DMS153 treated with DMSO at 0.1 percent for 48 hours (cell line): ENCODE measurements around the gene UBASH3B.

Experiments
- DNase-seq: peaks from one replicate; lab custom pipeline; 2025; ENCODE audit not compliant: unreplicated experiment; lab: John Stamatoyannopoulos, UW

UBASH3B gene

GRCh38 chr11:122731500-122731913 is 76.0 kb downstream of the UBASH3B start:
- no peak for DNase-seq

GRCh38 chr11:122732342-122733315 is 77.1 kb downstream of the UBASH3B start:
- no peak for DNase-seq

DNA sequence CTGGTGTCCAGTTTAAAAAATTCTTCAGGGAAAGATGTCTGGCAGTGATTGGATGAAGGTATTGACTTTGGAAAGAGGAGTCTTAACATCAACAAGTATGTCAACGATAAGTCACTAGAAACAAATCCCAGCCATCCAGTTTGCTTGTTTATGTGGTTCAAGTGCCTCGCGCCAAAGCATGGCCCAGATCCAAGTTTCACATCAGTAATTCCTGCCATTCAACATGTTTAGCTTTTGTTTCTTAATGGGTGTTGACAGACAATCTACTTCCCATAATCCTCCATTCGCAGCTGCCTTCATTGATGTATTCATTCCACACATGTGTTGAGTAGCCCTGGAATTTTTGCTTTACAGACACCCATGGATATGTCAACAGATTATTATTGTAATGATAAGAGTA is 77.8 kb downstream of the UBASH3B start:
- DNase-seq = peak; percentile 64

DNA sequence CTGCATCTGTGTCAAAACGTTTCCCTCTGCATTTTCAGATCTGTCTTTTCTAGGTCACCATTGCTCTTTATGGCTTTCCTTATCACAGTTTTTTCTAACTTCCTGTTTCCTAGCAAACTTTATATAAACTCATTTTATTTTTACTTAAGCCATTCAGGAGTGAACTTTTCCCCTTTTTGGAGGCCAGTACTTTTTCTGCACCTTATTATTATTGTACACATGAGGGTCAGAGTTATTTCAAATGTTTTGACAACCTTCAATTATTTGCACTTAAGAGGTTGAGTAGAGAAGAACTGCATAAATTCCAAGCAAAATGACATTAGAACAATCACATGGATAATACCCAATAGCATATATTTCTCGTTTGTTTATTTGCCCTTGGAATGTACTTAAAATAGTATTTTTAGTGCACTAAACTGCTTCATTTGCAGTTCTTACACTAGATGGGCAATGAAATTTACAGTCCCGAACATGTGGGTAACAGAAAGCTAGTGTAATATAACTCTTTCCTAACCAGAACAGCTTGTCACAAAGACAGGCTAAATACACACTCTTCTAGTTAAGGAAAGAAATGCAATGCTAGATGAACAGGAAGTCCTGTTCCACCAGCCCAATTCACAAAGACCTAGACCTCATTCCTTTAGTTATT is 79.5 kb downstream of the UBASH3B start:
- DNase-seq = no peak

GRCh38 chr11:122737951-122738693 is 82.6 kb downstream of the UBASH3B start:
- DNase-seq = no peak

DNA sequence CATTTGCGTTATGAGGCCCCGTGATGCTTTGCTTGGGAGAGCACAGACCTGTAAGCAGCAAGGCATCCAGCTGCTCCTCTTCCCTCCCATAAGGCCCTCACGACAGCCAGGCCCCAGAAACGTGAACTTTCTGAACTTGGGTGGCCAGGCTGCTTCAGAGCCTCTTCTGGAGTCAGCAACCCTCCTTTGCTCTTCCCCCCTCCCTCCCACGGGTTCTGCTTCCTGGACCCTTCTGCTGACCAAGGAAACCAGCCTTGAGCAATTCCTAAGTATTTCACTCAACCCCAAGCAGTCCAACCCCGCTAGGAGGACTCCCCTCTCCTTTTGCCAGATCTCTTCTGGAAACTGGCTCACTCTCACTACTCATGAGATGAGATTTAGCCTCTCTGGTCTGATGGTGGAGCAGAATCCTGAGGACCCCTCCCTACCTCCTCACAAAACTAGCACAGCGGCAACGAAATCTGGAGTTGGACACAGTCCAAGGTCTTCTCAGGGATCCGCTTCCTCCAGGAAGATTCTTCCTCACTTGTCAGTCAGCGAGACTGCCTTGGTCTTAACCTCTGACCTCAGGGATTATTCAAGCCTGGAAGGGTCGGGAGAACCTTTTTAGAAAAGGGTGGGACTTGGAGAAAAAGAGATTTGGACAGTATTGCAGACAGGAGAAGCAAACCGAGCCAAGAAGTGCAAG is 86.2 kb downstream of the UBASH3B start:
- no peak for DNase-seq

DNA sequence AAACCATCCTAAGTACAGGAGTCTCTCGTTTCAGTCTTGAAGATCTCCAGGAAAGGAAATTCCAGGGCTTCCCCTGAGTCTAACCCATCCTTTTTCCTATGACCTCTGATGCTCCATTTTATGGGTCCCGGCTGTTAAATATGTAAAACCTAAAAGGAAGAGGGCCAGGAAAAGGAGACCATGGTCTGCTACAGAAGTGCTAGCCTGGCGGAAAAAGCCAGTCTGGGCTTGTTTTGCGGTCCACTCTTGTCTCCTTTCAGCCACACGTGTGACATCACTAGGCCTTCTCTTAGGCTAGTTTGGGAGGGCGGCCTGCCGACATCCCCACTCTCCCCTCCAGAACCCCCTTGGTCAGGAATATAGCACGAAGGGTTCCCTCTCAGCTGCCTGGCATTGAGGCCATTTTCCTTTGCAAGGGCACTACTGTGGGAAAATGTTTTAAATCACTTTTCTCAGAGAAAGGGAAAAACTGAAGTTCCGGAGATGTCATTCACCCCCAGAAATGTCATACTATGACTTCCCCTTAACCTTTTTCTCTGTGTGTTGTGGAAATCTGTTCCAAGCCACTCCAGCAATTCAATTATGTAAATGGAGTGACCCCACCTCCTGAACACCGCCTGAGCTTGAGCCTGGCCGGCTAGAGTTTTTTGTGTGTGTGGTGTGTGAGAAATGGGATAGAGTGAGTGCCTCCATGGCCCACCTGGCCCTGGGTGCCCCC is 86.9 kb downstream of the UBASH3B start:
- no peak for DNase-seq

GRCh38 chr11:122743097-122743741 is 87.7 kb downstream of the UBASH3B start:
- no peak for DNase-seq

DNA sequence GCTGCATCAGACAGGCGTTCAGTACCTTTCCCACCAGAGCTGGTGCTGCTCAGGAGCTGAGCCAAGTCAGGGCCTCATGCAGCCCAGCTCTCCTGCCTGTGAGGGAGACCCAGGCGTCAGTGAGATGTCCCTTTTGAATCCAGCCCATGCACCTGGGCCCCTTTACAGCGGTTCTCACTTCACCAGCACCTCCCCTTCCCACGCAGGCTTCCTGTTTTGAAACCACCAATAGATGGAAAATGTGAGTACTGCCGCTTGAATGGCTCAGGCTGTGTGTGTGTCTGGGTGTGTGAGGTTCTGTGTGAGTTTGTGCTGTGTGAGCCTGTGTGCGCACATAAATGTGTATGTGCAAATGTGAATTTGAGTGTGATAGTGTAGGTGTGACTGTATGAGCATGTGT is 88.4 kb downstream of the UBASH3B start:
- no peak for DNase-seq

GRCh38 chr11:122744357-122744756 is 88.8 kb downstream of the UBASH3B start:
- DNase-seq = no peak

GRCh38 chr11:122745111-122745510 is 89.6 kb downstream of the UBASH3B start:
- no peak for DNase-seq

GRCh38 chr11:122746050-122746478 is 90.5 kb downstream of the UBASH3B start:
- DNase-seq = no peak

DNA sequence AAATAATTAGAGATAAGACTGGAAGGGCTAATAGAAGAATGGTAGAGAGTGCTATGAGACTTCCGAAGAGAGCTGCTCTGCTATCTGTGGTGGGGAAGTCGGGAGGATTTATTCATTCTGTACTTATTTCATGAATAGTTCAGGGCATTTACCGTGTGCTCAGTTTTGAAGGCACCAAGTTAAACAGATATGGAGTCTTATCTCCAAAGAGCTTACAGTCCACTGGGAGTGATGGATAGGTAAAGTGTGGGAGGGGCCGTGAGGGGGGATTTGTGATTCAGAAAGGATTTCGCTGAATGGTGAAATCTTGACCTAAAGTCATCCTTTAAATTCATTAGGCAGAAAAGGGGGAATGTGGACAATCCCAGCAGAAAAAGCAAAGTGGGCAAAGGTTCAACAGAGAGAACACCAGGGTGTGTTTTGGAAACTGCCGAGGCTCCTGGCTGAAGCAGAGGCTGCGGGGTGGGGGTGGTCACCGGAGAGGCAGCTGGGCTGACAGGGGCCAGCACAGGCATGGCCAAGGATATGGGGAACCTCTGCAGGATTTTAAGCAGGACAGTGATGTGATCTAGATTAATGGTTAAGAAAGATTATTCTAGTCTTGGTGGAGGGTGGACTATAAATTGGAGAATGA is 91.2 kb downstream of the UBASH3B start:
- no peak for DNase-seq

- no peak for DNase-seq
Measured at GRCh38 chr11:122747351-122747781, 91.8 kb downstream of the UBASH3B start.

DNA sequence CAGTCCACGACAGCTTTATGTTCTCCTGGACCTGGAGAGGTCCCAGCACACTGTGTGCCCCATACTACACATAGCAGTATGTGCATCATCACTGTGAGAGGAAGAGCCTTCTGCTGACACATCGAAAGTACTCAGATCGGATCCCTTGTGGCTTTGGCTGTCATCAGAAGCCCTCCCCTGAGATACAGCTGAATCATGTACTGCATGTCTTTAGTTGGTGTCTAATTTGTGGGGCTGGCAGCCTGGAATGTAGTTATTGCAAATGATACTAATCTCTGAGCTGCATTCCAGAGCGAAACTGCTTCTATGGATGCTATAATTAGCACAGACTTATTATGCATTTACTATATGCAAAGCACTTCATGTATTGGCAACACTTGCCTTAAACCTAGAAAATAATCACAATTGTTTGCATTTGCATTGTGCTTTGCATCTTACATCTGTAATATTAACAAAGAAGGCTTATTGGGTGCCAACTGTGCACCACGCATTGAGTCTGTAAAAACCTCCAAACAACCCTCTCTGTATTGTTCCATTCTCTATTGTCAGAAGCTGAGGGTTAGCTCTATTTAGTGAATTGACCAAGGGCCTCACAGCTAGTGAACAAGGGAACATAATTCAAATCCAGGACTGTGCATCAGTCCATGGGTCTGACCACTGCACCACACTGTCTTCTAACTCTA is 93.6 kb downstream of the UBASH3B start:
- DNase-seq = no peak

GRCh38 chr11:122750049-122750448 is 94.5 kb downstream of the UBASH3B start:
- no peak for DNase-seq

DNA sequence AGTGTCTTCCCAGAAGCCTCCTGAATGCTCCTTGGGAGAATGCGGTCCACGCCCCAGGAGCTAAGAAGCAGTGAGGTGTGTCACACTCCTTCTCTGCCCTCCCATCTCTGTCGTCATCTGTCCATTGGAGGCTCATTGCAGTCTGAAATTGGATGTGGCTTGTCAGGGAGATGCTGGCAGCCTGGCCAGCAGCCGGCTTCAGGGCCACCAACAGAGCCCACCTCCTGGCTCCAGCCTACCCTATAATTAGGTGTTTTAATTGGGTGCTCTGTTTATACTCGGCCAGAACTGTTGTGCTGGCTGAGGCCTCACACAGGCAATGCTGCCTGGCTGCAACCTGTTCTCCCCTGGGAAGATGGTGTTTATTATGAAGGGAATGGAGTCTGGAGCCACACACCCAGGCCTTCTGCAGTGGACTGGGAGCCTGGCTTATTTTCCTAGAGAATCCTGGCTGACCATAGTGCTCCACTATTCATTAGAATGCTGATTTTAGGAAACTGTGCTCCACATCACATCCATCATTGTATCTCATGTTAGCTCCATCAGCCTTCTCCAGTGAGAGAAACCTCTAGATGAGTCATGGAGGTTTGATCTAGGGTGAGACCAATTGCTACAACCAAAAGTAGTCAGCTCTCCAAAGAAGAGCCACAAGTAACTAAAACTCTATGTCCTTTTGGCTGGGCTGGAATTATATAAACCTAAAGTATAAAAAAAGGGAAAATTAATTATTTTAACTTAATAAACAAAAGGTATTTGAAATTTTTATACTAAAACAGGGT is 96.0 kb downstream of the UBASH3B start:
- no peak for DNase-seq

DNA sequence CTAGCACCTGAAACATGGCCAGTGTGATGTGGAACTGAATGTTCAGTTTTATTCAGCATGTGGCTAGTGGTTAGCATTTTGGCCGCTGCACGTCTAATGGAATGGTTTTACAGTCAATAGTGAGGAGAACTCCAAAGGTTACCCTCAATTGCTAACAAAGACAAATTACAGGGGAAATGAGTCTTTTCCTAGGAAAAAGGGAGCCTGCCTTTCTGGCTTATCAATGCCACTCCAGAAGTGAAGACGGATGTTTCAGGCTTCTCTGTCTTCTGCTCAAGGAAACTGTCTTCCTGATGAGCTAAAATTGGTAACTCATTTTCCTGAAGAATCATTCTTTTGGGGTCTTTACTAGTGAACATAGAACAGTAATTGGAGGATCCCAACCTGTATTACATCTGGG is 98.5 kb downstream of the UBASH3B start:
- no peak for DNase-seq
